Loucy (cell line): ENCODE measurements around the gene PGS1.

Source experiments
- EZH2phosphoT487 ChIP-seq: fragments of 200-600 bp; IDR thresholded peaks from 2 replicates; pipeline ENCODE4 v1.6.1; 2018; ENCODE audit warnings: antibody characterized with exemption, mild to moderate bottlenecking, moderate library complexity, borderline replicate concordance
- TF ChIP-seq, protein P1 (sequence below): fragments of 200-600 bp; sonication (generic); conservative IDR thresholded peaks from 2 replicates; pipeline ENCODE4 v1.5.1; 2014; ENCODE audit warnings: mild to moderate bottlenecking, antibody characterized with exemption, low read length

DNA sequence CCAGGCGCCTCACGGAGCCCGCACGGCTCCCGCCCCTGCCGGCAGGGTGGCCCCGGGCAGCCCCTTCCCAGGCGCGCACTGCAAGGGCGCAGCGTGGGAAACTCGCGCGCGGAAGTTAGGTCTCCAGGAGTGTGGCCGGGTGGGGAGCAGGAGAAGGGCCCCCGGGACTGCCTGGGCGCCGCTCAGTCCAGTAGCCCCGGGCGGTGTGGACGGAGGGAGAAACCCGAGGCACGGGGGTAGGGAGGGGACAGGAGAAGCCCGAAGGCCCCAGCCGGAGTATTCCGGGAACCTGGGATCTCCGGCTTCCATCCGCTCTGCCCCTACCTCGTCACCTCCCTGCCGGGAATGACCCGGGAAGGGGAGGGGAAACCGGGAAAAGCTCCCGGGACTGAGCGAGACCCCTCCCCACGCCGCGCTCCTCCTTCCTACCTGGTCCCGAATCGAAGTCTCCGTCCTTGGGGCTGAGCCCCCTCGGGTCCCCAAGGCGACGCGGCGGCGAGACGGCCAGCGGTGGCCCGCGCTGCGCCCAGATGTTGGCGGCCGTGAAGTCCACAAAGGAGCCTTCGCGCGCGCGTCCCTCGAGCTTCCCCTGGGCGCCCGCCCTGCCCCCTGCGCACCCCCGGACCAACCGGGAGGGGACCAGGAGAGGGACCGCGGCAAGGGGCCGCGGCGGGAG lies 19.0 kb upstream of the PGS1 start:
- TF ChIP-seq, protein P1, sequence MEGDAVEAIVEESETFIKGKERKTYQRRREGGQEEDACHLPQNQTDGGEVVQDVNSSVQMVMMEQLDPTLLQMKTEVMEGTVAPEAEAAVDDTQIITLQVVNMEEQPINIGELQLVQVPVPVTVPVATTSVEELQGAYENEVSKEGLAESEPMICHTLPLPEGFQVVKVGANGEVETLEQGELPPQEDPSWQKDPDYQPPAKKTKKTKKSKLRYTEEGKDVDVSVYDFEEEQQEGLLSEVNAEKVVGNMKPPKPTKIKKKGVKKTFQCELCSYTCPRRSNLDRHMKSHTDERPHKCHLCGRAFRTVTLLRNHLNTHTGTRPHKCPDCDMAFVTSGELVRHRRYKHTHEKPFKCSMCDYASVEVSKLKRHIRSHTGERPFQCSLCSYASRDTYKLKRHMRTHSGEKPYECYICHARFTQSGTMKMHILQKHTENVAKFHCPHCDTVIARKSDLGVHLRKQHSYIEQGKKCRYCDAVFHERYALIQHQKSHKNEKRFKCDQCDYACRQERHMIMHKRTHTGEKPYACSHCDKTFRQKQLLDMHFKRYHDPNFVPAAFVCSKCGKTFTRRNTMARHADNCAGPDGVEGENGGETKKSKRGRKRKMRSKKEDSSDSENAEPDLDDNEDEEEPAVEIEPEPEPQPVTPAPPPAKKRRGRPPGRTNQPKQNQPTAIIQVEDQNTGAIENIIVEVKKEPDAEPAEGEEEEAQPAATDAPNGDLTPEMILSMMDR: no peak
- no peak for TF ChIP-seq EZH2phosphoT487
